WTC11 (cell line): ENCODE data around the gene GALT. TPM values are rescaled to one million over a fixed set of nuclear protein-coding genes. Genes with fewer than 3 reads are reported as not detected.

Experiments used
- ATAC-seq: fragments of 200-7000 bp; cut with Tn5 transposase; 2 replicates; pipeline ENCODE4 v1.10.0; 2021; ENCODE audit warnings: mild to moderate bottlenecking, moderate library complexity
- CTCF ChIA-PET: fragments of 300-600 bp; sonication (Branson Sonifier 250); formaldehyde crosslinking; loops from one replicate; lab custom pipeline; 2021; ENCODE audit warnings: antibody characterized with exemption; lab: Charles Lee
- POLR2A ChIA-PET: fragments of 350-600 bp; sonication (Branson Sonifier 250); formaldehyde crosslinking; loops from one replicate; lab custom pipeline; 2021; ENCODE audit warnings: antibody characterized with exemption; lab: Charles Lee
- DNase-seq: peaks from one replicate; pipeline ENCODE4 v3.0.0; 2021; ENCODE audit warnings: low spot score
- H3K27ac Mint-ChIP-seq: 2 replicates; pipeline ENCODE4 v1.8.0; 2021; ENCODE audit warnings: mixed read lengths
- H3K27me3 Mint-ChIP-seq: 2 replicates; pipeline ENCODE4 v1.8.0; 2021; ENCODE audit warnings: low read depth, mild to moderate bottlenecking, moderate library complexity, mixed read lengths
- H3K36me3 Mint-ChIP-seq: 2 replicates; pipeline ENCODE4 v1.8.0; 2021; ENCODE audit warnings: mixed read lengths
- H3K4me1 Mint-ChIP-seq: 2 replicates; pipeline ENCODE4 v1.8.0; 2022; ENCODE audit warnings: mixed read lengths
- H3K4me3 Mint-ChIP-seq: 2 replicates; pipeline ENCODE4 v1.8.0; 2021; ENCODE audit warnings: mild to moderate bottlenecking, moderate library complexity, mixed read lengths
- H3K9me3 Mint-ChIP-seq: 2 replicates; pipeline ENCODE4 v1.8.0; 2021; ENCODE audit warnings: mixed read lengths
- CBFB ChIP-seq: sonication (generic); formaldehyde crosslinking; IDR thresholded peaks from 2 replicates; pipeline ENCODE4 v1.8.1; 2022; ENCODE audit warnings: mild to moderate bottlenecking, low read depth, missing genetic modification reagents
- ELF4 ChIP-seq: sonication (generic); formaldehyde crosslinking; IDR thresholded peaks from 2 replicates; pipeline ENCODE4 v1.8.1; 2022; ENCODE audit warnings: low read depth, mild to moderate bottlenecking, moderate library complexity, missing genetic modification reagents
- FOXK1 ChIP-seq: sonication (generic); formaldehyde crosslinking; IDR thresholded peaks from 2 replicates; pipeline ENCODE4 v1.8.0; 2022; ENCODE audit warnings: mild to moderate bottlenecking, moderate library complexity, missing genetic modification reagents
- FOXP1 ChIP-seq: sonication (generic); formaldehyde crosslinking; IDR thresholded peaks from 2 replicates; pipeline ENCODE4 v1.8.0; 2022; ENCODE audit warnings: missing genetic modification reagents, mild to moderate bottlenecking, moderate library complexity, borderline replicate concordance
- IRF2 ChIP-seq: sonication (generic); formaldehyde crosslinking; IDR thresholded peaks from 2 replicates; pipeline ENCODE4 v1.8.0; 2022; ENCODE audit warnings: low read depth, missing genetic modification reagents, borderline replicate concordance
- NFYB ChIP-seq: sonication (generic); formaldehyde crosslinking; conservative IDR thresholded peaks from 2 replicates; pipeline ENCODE4 v1.8.0; 2022; ENCODE audit warnings: low read depth, missing genetic modification reagents
- NR1H2 ChIP-seq: sonication (generic); formaldehyde crosslinking; IDR thresholded peaks from 2 replicates; pipeline ENCODE4 v1.9.0; 2021; ENCODE audit warnings: mild to moderate bottlenecking, moderate library complexity, missing genetic modification reagents
- RELA ChIP-seq: sonication (generic); formaldehyde crosslinking; IDR thresholded peaks from 2 replicates; pipeline ENCODE4 v1.8.1; 2022; ENCODE audit warnings: missing genetic modification reagents, mild to moderate bottlenecking, borderline replicate concordance
- TEAD4 ChIP-seq: sonication (generic); formaldehyde crosslinking; IDR thresholded peaks from 2 replicates; pipeline ENCODE4 v1.8.0; 2022; ENCODE audit warnings: mild to moderate bottlenecking, missing genetic modification reagents
- ZNF317 ChIP-seq: sonication (generic); formaldehyde crosslinking; IDR thresholded peaks from 2 replicates; pipeline ENCODE4 v1.8.1; 2023; ENCODE audit warnings: low read depth, mild to moderate bottlenecking, moderate library complexity, missing genetic modification reagents, borderline replicate concordance
- ZNF396 ChIP-seq: fragments of 250-450 bp; sonication (Bioruptor Pico); IDR thresholded peaks from 2 replicates; pipeline ENCODE4 v1.8.0; 2021; ENCODE audit warnings: mild to moderate bottlenecking, moderate library complexity, borderline replicate concordance
- ZNF423 ChIP-seq: fragments of 250-450 bp; sonication (Bioruptor Pico); IDR thresholded peaks from 2 replicates; pipeline ENCODE4 v2.1.2; 2022; ENCODE audit warnings: mild to moderate bottlenecking, moderate library complexity
- total RNA-seq: library from RNA; stranded (reverse); gene quantifications from 3 replicates; pipeline ENCODE4 v1.2.3, GENCODE V29; 2021
- TF ChIP-seq, protein P1 (sequence below): sonication (generic); formaldehyde crosslinking; IDR thresholded peaks from 2 replicates; pipeline ENCODE4 v1.8.0; 2023; ENCODE audit warnings: missing genetic modification reagents
- TF ChIP-seq, protein P2 (sequence below): sonication (generic); formaldehyde crosslinking; conservative IDR thresholded peaks from 2 replicates; pipeline ENCODE4 v1.8.1; 2022; ENCODE audit warnings: mild to moderate bottlenecking, missing genetic modification reagents
- TF ChIP-seq, protein P3 (sequence below): fragments of 250-450 bp; sonication (Bioruptor Pico); IDR thresholded peaks from 2 replicates; pipeline ENCODE4 v1.9.0; 2021; ENCODE audit warnings: moderate library complexity, mild to moderate bottlenecking, inconsistent platforms, borderline replicate concordance
- TF ChIP-seq, protein P4 (sequence below): sonication (generic); formaldehyde crosslinking; IDR thresholded peaks from 2 replicates; pipeline ENCODE4 v1.8.1; 2022; ENCODE audit warnings: mild to moderate bottlenecking, moderate library complexity, missing genetic modification reagents
- TF ChIP-seq, protein P5 (sequence below): sonication (generic); formaldehyde crosslinking; IDR thresholded peaks from 2 replicates; pipeline ENCODE4 v1.8.1; 2023; ENCODE audit warnings: mild to moderate bottlenecking, missing genetic modification reagents
- TF ChIP-seq, protein P6 (sequence below): sonication (generic); formaldehyde crosslinking; IDR thresholded peaks from 2 replicates; pipeline ENCODE4 v1.8.0; 2023; ENCODE audit warnings: mild to moderate bottlenecking, missing genetic modification reagents
- TF ChIP-seq, protein P7 (sequence below): sonication (generic); formaldehyde crosslinking; IDR thresholded peaks from 2 replicates; pipeline ENCODE4 v1.8.1; 2023; ENCODE audit warnings: mild to moderate bottlenecking, moderate library complexity, missing genetic modification reagents
- TF ChIP-seq, protein P8 (sequence below): sonication (generic); formaldehyde crosslinking; IDR thresholded peaks from 2 replicates; pipeline ENCODE4 v1.8.0; 2022; ENCODE audit warnings: mild to moderate bottlenecking, missing genetic modification reagents

Gene GALT
- total RNA-seq, 1 experiment from 2014 or later, result 39.7 TPM

DNA sequence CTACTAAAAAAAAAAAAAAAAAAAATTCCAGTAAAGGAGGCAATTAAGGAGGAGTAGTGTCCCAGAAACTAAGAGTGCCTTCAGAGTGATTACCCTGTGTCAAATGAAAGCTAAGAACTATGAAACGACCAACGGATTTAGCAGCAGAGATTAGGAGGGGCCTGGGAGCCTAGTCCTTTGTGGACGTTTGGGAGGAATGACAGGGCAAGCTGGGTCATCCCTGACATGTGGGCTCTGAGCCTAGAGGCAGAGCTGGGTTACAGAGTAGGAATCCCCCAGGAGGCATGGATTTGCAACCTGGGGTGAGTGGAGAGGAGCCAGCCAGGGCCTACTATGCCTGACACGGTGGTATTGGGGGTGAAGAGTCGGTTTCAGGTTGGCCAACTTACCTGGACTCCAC, 13.3 kb upstream of the GALT start:
- TF ChIP-seq, protein P1, sequence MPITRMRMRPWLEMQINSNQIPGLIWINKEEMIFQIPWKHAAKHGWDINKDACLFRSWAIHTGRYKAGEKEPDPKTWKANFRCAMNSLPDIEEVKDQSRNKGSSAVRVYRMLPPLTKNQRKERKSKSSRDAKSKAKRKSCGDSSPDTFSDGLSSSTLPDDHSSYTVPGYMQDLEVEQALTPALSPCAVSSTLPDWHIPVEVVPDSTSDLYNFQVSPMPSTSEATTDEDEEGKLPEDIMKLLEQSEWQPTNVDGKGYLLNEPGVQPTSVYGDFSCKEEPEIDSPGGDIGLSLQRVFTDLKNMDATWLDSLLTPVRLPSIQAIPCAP (CRISPR knock-in tag), result no peak
- TF ChIP-seq IRF2 (no peak), FOXP1 (CRISPR knock-in tag) (no peak), ZNF423 (CRISPR knock-in tag) (no peak), ZNF396 (CRISPR knock-in tag) (no peak), TEAD4 (CRISPR knock-in tag) (no peak), ELF4 (CRISPR knock-in tag) (no peak), NFYB (CRISPR knock-in tag) (no peak), CBFB (CRISPR knock-in tag) (no peak), NR1H2 (no peak), RELA (no peak), ZNF317 (CRISPR knock-in tag) (no peak), FOXK1 (CRISPR knock-in tag) (no peak)
- TF ChIP-seq, protein P2, sequence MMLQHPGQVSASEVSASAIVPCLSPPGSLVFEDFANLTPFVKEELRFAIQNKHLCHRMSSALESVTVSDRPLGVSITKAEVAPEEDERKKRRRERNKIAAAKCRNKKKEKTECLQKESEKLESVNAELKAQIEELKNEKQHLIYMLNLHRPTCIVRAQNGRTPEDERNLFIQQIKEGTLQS (CRISPR knock-in tag), result no peak
- TF ChIP-seq, protein P3, sequence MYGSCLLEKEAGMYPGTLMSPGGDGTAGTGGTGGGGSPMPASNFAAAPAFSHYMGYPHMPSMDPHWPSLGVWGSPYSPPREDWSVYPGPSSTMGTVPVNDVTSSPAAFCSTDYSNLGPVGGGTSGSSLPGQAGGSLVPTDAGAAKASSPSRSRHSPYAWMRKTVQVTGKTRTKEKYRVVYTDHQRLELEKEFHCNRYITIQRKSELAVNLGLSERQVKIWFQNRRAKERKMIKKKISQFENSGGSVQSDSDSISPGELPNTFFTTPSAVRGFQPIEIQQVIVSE (CRISPR knock-in tag), result no peak
- TF ChIP-seq, protein P4, sequence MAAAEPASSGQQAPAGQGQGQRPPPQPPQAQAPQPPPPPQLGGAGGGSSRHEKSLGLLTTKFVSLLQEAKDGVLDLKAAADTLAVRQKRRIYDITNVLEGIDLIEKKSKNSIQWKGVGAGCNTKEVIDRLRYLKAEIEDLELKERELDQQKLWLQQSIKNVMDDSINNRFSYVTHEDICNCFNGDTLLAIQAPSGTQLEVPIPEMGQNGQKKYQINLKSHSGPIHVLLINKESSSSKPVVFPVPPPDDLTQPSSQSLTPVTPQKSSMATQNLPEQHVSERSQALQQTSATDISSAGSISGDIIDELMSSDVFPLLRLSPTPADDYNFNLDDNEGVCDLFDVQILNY (CRISPR knock-in tag), result no peak
- TF ChIP-seq, protein P5, sequence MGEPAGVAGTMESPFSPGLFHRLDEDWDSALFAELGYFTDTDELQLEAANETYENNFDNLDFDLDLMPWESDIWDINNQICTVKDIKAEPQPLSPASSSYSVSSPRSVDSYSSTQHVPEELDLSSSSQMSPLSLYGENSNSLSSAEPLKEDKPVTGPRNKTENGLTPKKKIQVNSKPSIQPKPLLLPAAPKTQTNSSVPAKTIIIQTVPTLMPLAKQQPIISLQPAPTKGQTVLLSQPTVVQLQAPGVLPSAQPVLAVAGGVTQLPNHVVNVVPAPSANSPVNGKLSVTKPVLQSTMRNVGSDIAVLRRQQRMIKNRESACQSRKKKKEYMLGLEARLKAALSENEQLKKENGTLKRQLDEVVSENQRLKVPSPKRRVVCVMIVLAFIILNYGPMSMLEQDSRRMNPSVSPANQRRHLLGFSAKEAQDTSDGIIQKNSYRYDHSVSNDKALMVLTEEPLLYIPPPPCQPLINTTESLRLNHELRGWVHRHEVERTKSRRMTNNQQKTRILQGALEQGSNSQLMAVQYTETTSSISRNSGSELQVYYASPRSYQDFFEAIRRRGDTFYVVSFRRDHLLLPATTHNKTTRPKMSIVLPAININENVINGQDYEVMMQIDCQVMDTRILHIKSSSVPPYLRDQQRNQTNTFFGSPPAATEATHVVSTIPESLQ, result no peak
- TF ChIP-seq, protein P6, sequence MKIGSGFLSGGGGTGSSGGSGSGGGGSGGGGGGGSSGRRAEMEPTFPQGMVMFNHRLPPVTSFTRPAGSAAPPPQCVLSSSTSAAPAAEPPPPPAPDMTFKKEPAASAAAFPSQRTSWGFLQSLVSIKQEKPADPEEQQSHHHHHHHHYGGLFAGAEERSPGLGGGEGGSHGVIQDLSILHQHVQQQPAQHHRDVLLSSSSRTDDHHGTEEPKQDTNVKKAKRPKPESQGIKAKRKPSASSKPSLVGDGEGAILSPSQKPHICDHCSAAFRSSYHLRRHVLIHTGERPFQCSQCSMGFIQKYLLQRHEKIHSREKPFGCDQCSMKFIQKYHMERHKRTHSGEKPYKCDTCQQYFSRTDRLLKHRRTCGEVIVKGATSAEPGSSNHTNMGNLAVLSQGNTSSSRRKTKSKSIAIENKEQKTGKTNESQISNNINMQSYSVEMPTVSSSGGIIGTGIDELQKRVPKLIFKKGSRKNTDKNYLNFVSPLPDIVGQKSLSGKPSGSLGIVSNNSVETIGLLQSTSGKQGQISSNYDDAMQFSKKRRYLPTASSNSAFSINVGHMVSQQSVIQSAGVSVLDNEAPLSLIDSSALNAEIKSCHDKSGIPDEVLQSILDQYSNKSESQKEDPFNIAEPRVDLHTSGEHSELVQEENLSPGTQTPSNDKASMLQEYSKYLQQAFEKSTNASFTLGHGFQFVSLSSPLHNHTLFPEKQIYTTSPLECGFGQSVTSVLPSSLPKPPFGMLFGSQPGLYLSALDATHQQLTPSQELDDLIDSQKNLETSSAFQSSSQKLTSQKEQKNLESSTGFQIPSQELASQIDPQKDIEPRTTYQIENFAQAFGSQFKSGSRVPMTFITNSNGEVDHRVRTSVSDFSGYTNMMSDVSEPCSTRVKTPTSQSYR, result no peak
- TF ChIP-seq, protein P7, sequence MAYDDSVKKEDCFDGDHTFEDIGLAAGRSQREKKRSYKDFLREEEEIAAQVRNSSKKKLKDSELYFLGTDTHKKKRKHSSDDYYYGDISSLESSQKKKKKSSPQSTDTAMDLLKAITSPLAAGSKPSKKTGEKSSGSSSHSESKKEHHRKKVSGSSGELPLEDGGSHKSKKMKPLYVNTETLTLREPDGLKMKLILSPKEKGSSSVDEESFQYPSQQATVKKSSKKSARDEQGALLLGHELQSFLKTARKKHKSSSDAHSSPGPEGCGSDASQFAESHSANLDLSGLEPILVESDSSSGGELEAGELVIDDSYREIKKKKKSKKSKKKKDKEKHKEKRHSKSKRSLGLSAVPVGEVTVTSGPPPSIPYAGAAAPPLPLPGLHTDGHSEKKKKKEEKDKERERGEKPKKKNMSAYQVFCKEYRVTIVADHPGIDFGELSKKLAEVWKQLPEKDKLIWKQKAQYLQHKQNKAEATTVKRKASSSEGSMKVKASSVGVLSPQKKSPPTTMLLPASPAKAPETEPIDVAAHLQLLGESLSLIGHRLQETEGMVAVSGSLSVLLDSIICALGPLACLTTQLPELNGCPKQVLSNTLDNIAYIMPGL (CRISPR knock-in tag), result no peak
- TF ChIP-seq, protein P8, sequence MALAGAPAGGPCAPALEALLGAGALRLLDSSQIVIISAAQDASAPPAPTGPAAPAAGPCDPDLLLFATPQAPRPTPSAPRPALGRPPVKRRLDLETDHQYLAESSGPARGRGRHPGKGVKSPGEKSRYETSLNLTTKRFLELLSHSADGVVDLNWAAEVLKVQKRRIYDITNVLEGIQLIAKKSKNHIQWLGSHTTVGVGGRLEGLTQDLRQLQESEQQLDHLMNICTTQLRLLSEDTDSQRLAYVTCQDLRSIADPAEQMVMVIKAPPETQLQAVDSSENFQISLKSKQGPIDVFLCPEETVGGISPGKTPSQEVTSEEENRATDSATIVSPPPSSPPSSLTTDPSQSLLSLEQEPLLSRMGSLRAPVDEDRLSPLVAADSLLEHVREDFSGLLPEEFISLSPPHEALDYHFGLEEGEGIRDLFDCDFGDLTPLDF (CRISPR knock-in tag), result no peak
- DNase-seq (no peak), ATAC-seq (no peak)
- Mint-ChIP-seq H3K4me1 (peaks cover 32% of the 10 kb centered on the region), H3K4me3 (no peak overlapping the region), H3K27ac (no peak overlapping the region), H3K27me3 (peaks cover 54% of the 10 kb centered on the region), H3K9me3 (no peaks in the 10 kb centered on the region), H3K36me3 (peaks cover 4% of the 10 kb centered on the region)
- POLR2A ChIA-PET, result interaction anchor here (1.1 to 1.2 kb wide), 2 partner anchors 10 to 13 kb away, joined by 6 to 8 read pairs; partner anchors contain the start of gene GALT
- CTCF ChIA-PET, result interaction anchor here (0.7 to 6.7 kb wide), 25 partner anchors 8 to 896 kb away, joined by 3 to 94 read pairs (median 6); partner anchors contain the start of genes DCTN3, GALT, IL11RA and RPP25L
